ENCODE measurements around the gene PRXL2B.

The PRXL2B gene

DNA sequence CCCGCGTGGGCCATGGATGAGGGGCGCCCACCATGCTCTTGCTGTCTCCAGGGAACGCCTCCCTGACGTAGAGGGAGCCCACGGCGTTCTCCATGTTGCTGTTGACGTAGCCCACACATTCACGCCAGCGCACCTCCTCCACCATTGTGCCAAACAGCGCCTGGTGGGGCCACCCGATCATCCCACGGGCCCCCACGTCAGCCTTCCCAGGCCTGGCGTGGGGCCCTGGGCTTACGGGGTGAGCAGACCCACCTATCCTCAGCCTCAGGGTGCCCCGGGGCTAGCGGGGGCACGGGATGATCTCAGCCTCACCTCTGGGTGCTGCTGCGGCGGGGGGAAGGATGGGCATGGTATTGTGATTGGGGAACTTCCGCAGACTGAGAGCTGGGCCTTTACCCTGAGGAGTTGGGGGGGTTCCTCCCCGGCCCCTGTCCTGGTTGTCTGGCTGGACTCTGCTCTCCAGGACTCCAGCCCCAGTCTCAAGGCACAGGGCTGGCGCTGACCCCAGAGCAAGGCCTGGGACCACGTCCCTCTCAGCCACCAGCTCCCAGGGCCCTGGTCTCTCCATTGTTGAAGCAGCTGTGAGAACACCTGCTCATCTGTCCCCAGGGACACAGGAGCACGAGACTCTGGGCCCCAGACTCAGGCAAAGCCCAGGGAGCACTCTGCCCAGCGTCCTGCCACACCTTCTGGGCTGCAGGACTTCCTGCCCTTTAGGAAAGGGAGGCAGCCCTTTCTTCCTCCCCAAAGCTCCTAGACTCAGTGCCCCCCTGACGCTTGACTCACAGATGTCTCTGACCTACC is 10.2 kb downstream of the PRXL2B start:
- in situ Hi-C loops (cut with HindIII; ENCODE audit: low sequenced_read_pairs) = no loop called here

DNA sequence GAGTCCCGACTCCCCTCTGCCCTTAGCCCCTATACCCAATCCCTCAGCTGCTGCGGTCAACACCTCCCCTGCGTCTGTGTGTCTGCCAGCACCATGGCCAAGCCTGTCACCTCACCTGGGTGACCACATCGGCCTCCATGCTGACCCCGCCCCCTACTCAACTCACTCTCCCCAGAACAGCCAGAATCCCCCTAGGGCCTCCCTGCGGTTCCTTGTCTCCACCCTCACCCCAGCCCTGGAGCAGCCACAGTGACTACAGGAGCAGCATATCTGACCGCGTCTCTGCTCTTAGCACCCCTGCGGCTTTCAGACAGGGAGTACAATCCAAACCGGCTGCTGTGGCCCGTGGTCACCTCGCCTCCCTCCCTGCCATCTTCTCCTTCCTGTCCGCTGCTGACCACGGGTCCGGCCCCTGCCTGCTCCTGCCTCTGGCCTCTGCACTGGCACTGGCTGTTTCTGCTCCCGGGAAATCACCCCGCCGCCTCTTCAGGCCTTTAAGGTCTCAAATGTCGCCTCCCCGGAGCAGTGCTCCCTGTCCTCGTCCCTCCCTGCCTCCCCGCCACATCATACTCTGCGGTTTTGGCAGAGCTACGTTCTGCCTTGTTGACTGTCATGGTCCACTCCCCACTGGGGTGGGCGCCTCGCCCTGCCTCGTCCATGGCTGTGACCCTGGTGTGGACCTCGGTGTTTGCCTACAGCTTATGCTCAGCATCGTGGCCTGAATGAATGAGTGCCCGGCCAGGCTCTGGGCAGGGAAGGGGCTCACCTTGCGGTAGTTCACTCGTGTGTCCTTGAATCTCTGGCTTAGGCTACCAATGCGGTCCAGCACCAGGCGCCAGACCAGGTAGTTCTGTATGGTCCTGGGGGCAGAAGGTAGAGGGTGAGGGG is 11.1 kb downstream of the PRXL2B start:
- in situ Hi-C loops (cut with HindIII; ENCODE audit: low sequenced_read_pairs) = no loop called here

DNA sequence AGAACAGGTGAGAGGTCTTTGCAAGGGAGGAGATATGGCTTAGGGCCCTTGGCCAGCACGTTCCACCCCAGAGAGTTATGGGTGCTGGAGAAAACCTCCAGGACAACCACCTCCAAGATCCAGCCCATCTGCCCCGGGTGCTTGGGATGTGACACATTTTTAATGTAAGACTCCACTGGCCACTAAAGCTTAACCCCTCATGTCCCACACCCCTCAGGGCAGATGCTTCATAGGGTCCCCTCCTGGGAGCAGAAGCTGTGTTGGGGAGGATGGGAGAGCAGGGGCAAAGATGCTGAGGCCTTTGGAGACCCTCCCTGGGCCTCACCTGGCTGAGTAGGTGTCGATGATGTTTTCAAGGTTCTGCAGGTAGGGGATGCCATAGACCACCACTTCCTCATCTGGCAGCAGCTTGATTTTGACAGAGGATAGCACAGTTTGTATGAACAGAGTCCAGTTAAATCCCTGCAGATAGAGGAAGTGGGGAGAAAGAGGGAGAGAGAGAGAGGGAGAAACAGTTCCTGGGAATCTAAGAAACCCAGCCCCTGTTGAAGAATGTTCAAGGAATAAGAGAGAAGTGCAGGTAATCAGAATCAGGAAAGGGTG is 11.9 kb downstream of the PRXL2B start:
- in situ Hi-C loops (cut with HindIII; ENCODE audit: low sequenced_read_pairs) = no loop called here

DNA sequence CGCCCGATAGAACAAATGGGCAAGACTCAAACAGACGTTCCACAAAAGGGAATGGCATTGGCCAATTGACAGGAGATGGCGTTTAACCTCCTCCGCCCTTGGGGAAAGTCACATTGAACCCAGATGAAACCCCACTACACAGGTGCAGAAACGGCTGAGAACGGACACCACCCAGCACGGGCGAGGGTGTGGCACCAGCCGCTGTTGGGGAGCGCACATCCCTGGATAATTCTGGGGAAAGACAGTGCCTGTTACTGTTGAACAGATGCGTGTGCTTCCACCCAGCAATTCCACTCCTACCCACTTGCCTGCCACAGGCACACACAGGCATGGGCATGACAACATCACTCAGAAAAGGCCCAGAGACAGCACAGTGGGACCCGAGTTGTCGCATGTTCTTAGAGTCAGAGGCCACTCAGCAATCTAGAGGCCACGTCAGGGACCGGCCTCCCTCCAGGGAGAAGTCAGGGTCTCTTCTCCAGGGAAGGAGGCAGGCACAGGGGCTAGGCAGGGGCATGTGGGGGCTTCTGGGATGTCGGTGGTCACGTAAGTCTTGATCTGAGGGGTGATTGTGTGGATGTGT is 15.2 kb downstream of the PRXL2B start:
- in situ Hi-C loops (cut with HindIII; ENCODE audit: low sequenced_read_pairs) = no loop called here

DNA sequence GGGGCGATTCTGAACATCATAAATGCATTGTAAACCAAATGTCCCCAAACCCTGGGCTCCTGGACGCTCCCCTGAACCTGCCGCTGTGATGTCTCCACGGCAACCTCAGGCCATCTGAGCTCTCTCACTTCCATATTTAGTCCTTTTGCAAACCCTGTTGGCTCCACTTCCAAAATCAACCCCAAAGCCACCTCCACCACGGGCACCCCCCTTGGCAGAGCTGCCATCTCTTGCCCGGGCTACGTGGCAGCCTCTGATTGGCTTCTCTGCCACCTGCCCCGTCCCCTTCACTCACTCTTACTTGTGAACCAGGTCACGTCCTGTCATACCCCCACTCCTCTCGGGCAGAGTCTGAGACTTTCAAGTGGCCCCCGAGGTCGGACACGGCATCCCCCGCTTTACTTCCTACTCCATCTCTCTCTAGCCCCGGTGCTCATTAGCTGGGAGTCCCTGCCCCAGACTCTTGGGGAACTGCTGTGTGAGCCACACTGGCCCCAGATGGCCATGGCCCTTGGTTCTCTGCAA is 15.8 kb downstream of the PRXL2B start:
- in situ Hi-C loops (cut with HindIII; ENCODE audit: low sequenced_read_pairs) = no loop called here

DNA sequence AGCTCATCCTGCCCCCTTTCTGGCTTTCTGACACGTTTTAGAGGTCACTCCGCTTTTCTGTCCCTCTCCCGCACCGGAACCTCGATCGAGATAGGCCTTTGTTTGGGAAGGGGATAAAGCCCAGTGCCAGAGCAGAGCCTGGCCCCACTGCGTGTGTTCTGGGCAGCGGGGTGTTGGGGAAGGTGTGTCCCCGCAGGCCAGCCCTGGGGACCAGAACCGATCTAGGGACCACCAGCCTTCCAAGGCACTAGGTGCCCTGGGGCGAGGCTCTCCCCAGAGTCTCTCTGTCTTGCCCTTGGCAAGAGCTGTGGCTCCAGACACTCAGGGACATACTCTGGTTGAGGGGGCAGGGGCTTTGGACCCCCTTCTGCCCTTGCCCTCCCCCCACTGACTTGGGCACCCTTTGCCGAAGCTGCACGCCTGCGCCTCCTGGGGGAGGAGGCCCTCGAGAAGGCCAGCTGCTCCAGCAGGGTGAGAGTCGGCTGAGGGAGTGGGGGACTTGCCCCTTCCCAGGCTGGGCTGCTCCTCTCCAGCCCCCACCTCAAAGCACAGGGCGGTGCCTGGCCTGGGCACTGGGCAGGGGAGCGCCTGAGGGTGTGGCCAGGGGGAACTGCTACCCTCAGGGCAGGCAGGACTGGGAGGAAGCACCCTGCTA is 16.4 kb downstream of the PRXL2B start:
- in situ Hi-C loops (cut with HindIII; ENCODE audit: low sequenced_read_pairs) = no loop called here

DNA sequence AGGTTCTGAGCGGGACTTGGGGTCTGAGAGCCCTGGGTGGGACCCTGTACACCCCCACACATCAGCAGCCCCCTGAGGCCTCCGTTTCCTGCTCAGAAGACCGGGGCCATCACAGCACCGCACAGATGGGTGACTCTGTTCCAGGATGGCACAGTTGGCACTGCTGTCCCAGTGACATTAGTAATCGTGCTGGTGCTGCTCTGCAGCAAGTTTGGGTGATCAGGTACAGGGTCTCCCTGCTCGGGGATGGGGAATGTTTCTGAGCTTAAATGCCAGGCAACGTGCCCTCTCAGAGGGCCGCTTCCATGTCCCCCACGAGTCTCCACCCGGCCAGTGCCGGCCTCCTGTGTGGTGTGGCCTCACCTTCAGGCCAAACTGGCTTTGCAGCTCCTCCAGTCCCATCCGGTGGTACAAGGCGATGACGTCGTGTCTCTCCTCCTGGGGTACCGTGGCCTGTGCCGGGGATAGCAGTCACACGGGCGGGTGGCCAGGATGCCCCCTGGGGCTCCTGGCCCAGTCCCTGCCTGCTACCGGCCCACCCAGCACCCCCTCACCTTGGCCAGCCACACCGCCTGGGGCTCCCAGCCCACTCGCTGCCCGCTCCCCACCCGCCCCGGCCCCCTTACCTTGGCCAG is 17.1 kb downstream of the PRXL2B start:
- in situ Hi-C loops (cut with HindIII; ENCODE audit: low sequenced_read_pairs) = no loop called here

DNA sequence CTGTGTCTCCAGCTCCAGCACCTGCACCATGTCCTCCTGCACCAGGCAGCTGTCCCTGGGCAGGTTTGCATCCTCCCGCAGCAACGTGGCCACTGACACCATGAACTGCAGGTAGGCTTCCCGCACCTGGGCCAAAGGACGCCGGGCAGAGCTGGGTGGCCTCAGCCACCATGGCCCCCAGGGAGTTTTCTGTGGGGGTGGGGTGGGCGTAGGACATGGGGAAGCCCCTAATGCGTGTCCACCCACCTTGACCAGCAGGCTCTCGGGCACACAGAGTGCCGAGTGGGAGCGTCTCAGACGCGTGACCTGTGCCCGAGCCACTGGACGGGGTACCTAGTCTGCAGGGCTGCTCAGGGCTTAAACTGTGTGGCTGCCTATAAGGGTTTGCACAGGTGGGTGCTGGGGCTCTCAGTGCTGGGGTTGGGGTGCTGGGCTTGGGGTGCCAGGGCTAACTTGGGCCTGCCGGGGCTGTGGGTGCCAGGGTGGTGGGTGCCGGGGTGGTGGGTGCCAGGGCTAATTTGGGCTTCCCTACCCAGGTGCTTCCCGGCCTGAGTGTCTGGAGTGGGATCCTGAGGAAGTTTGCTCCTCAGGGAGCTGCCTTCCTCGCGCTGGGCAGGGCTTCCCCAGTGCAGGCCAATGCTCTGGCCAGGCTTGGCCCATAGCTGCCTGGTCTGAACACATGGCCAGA is 17.7 kb downstream of the PRXL2B start:
- in situ Hi-C loops (cut with HindIII; ENCODE audit: low sequenced_read_pairs) = no loop called here

DNA sequence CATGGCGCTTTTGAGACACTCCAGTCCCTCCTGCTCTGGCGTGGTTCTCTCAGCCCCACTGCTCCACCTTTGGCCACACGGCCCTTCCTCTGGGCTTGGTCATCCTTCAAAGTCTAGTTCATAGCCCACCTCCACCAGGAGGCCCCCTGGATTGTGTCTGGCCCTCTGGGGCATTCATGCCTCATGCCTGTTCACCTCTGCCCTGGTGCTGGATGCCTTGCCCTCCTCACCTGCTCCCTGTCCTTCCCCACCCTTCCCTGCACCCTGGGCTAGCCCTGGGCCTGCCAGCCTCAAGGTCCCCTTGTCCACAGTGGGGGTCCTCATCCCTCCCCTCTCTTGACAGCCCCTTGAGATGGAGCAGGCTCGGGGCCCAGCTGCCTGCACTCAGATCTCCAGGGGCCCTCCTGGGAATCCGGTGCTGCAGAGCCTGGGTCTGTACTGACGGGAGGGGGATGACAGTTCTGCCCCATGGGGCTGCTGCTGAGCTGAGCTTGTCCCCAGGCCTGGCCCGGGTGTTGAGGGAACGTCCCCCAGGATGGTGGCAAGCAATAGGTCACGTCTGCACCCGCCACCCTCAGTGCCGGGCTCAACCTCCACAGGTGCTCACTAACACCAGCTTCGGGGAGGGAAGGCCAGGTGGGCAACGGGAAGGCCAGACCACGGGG is 18.4 kb downstream of the PRXL2B start:
- in situ Hi-C loops (cut with HindIII; ENCODE audit: low sequenced_read_pairs) = no loop called here

DNA sequence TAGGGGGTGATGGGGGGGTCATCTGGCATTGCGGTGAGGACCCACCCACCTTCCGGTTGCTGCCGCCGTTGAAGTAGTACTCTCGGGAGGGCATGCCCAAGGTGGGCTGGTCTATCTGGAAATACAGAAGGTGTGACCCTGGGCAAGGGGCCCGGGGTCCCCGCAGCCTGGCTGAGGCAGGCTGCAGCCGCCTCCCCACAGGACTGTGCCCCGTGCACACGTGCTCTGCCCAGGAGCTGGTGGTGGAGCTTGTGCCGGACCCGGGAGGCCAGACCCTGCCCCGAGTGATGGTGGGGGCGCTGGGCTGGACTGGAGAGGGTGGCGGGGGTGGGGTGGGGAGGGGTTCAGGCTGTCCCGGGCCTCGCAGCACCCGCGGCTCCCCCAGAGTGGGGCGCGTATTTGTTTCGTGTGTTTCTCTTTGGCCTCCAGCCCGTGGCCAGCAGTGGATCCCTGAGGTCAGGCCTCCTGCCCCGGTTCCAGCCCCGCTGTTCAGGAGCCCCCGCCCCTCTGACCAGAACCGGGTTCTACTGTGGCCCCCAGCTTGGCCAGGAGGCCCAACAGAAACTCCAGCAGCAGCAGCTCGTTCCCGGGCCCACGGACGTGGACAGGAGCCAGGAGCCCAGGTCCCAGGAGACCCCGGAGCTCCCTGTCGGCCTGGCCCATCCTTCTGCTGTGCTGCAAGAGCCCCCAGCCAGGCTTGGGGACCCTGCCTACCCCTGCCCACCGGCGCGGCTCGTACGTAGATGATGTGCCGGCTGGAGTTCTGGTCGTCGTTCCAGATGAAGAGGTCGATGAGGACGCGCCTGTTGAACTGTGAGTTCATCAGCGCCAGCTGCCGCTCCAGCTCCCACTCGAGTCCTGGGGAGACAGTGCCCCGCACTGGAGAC is 19.2 kb downstream of the PRXL2B start:
- in situ Hi-C loops (cut with HindIII; ENCODE audit: low sequenced_read_pairs) = no loop called here

DNA sequence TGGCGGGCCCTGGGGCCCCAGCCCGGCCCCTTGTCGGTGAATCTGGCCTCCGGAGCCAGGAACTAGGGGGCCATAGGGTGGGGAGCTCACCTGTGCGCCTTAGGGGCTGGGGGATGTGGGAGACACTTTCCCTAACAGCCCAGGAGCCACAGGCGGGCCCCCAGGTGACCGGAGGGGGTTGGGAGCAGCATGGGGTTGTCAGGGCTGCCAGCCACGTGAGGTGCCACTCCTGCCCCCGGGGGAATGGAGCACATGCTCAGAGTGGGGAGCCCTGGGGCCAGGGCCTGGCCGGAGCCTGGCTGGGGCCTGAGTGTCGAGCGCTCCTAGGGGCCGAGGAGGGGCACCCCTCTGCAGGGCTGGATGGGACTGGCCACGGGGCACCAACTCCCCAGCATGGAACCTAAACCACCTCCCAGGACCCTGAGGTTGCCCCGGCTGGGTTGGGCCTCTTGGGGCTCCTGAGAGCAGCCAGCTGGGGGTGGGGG is 19.9 kb downstream of the PRXL2B start:
- in situ Hi-C loops (cut with HindIII; ENCODE audit: low sequenced_read_pairs) = no loop called here

DNA sequence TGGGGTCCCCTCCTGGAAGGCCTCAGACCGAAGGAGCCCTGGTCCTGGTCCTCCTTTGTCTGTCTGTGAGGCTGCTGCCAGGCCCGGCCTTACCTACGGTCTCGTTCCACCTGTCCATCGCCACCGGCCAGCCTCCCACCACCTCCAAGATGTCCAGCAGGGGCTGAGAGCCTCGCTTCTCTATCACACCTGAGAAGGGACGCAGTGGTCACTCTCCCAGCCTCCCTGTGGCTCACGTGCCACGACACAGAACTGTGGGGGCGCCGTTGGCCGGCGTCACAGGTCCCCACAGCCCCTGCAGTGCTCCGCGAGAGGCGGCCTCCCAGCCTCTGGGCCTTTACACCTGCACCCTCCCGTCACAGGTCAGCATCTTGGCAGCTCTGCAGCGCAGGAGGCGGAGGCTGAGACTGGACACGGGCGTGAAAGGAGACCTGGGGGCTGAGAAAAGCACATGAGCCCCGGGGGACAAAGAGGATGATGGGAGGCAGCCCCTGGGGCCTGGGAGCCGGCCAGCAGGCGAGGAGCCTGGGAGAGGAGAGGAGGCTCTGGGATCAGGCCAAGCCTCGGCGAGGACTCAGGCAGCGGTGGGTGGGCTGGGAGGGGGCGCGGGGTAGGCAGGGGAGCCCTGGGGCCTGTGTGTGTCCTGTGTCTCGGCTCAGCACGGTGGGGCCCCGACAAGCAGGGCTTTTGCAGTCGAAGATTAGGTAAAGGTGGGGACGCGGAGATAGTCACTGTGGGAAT is 20.5 kb downstream of the PRXL2B start:
- in situ Hi-C loops (cut with HindIII; ENCODE audit: low sequenced_read_pairs) = no loop called here

DNA sequence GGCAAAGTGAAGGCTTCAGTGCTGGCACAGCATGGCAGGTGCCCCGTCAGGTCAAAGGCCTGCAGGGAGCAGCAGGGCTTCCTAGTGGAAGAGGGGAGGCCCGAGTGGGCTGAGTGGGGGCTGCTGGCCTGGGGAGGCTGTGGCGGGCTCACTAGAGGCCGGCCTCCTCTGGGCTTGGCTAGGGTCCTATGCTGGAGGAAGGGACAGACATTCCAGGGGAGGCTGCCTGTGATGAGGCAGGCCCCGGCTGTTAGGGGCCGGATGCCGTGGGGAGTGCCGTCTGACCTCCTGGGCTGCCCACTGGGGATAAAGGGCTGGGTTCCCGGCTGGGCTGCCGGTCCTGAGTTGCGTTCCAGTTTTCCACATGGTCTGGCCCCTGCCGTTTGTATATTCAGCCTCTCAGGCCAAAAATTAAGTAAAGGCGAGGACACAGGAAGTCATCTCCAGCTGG is 21.1 kb downstream of the PRXL2B start:
- in situ Hi-C loops (cut with HindIII; ENCODE audit: low sequenced_read_pairs) = no loop called here

DNA sequence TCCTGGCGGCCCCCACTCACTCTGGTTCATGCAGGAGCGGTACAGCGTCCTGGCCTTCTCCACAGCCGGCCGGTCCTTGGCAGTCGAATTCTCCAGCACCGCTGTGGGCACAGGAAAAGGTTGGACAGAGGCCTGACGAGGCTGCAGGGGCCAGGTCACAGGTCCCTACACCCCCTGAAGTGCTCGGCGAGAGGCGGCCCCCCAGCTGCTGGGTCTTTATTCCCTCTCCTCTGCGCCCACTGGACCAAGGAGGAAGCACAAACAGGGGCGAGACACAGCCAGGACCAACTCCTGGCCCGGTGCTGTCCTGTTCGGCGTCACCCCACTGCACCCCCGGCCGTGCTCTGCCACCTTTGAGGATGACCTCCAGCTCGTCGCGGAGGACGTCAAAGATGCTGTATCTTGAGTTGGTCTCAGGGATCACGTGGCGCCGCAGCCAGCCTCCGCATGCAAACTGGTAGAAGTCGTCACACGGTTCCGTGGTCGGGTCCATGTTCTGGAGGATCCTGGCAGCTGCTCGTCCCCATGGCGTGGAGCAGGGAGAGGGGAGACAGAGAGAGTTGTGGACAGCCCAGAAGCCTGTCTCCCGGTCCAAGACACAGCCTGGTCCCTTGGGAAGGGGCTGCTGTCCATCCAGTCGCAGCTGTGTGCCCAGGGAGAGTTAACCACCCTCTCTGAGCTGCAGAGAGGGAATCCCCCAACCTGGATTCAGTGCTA is 22.9 kb downstream of the PRXL2B start:
- in situ Hi-C loops (cut with HindIII; ENCODE audit: low sequenced_read_pairs) = no loop called here

DNA sequence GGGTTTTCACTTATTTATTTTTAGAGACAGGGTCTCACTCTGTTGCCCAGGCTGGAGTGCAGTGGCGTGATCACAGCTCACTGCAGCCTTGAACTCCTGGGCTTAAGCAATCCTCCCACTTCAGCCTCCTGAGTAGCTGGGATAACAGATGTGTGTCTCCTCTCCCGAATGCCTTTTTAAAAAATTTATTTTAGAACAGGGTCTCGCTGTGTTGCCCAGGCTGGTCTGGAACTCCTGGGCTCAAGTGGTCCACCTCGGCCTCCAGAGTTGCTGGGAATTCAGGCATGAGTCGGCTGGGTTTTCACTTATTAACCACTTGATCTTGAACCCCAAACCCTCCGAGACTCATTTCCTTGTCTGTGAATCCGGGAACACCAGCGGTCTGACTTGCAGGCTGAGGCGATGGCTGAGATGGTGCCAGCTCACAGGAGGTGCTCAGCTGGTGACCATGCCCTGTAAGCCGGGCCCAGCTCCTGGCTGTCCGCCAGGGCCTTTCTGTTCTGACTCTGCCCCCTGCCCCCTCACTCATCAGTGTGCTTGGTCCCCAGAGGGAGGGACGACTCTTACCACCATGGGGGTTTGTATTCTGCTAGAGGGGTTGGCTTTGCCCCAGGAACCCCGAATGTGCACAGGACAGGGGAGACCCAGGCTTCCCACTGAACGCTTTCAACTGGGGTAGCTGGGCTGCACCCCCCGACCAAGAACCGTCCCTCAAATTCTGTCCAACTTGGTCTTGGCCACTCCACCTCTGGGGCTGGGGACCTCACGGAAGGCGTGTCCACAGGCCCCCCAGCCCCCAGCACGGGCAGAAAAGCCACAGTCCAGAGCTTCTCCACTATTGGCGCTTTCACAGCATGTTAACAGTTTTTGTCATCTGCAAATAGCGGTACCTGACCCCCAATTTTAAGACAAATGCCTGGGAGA is 23.7 kb downstream of the PRXL2B start:
- in situ Hi-C loops (cut with HindIII; ENCODE audit: low sequenced_read_pairs) = no loop called here

Data from endothelial cell of hepatic sinusoid (primary cell).